ENCODE data around the gene SLC2A4. TPM values are rescaled to one million over a fixed set of nuclear protein-coding genes. Genes with fewer than 3 reads are reported as not detected.
A peak's percentile ranks its signal among the peaks of the same experiment; 100 is the strongest.

The SLC2A4 gene
- total RNA-seq, 1 donor from 2014 or later, result 3.2 TPM

GRCh38 chr17:7314719-7315569 lies 33.4 kb downstream of the SLC2A4 start, which contains the start of gene GPS2:
TSS of gene GPS2 (minus strand) at chr17:7315360. CDS start at chr17:7315052, 308 bp downstream.
- Histone ChIP-seq H3K4me1 (peaks cover 50% of the 10 kb centered on the region), H3K27me3 (no peaks in the 10 kb centered on the region), H3K4me3 (peak within 1 kb of the TSS; percentile 87 to 95), H3K9me3 (no peaks in the 10 kb centered on the region), H3K36me3 (peaks cover 3 to 66% of the 10 kb centered on the region in 2 donors), H3K27ac (peak within 1 kb of the TSS; percentile 91)
- peak; percentile 92 to 96 for TF ChIP-seq POLR2AphosphoS5 (IDR thresholded peaks at IDR 0.05; ENCODE audit: insufficient read depth in 1 of 2, low read depth in 1 of 2)
- TF ChIP-seq POLR2A (IDR thresholded peaks at IDR 0.05), result peak in 1 of 2 donors; percentile 60
- no peak for TF ChIP-seq CTCF (IDR thresholded peaks at IDR 0.05)
- intact Hi-C loops (cut with DNase I), result loop anchor here (5.0 kb wide), 1 partner anchor 32 kb away; no protein-coding TSS in a partner anchor
- DNase-seq (ENCODE audit: extremely low spot score in 2 of 2), result no peak

- TF ChIP-seq POLR2AphosphoS5 (IDR thresholded peaks at IDR 0.05; ENCODE audit: insufficient read depth in 1 of 2, low read depth in 1 of 2), result peak in 1 of 2 donors; percentile 6
- TF ChIP-seq POLR2A (IDR thresholded peaks at IDR 0.05), result no peak
- no peaks in the 10 kb centered on the region for H3K27me3 ChIP-seq
- intact Hi-C loops (cut with DNase I), result no loop called here
- H3K27ac ChIP-seq, result peak overlapping the region; percentile 91
- peaks cover 3 to 62% of the 10 kb centered on the region in 2 donors for H3K36me3 ChIP-seq
- H3K9me3 ChIP-seq, result no peaks in the 10 kb centered on the region
- H3K4me1 ChIP-seq, result peaks cover 42% of the 10 kb centered on the region
- no peak for DNase-seq (ENCODE audit: extremely low spot score in 2 of 2)
- H3K4me3 ChIP-seq, result peak overlapping the region; percentile 87 to 95
Measured at GRCh38 chr17:7315570-7316235, 34.2 kb downstream of the SLC2A4 start.

- TF ChIP-seq POLR2A (IDR thresholded peaks at IDR 0.05), result no peak
- no peak for TF ChIP-seq POLR2AphosphoS5 (IDR thresholded peaks at IDR 0.05; ENCODE audit: insufficient read depth in 1 of 2, low read depth in 1 of 2)
- TF ChIP-seq CTCF (IDR thresholded peaks at IDR 0.05), result no peak
- Histone ChIP-seq H3K27me3 (no peaks in the 10 kb centered on the region), H3K9me3 (no peaks in the 10 kb centered on the region), H3K27ac (no peak overlapping the region), H3K4me3 (no peak overlapping the region), H3K36me3 (peaks cover 0 to 63% of the 10 kb centered on the region in 2 donors), H3K4me1 (peaks cover 30% of the 10 kb centered on the region)
- no peak for DNase-seq (ENCODE audit: extremely low spot score in 2 of 2)
- intact Hi-C loops (cut with DNase I), result no loop called here
Measured at GRCh38 chr17:7317161-7317803, 35.8 kb downstream of the SLC2A4 start.

GRCh38 chr17:7318121-7318860 lies 36.8 kb downstream of the SLC2A4 start:
- no peak for TF ChIP-seq CTCF (IDR thresholded peaks at IDR 0.05)
- TF ChIP-seq POLR2A (IDR thresholded peaks at IDR 0.05), result no peak
- TF ChIP-seq POLR2AphosphoS5 (IDR thresholded peaks at IDR 0.05; ENCODE audit: insufficient read depth in 1 of 2, low read depth in 1 of 2), result no peak
- no peaks in the 10 kb centered on the region for H3K9me3 ChIP-seq
- no peak overlapping the region for H3K27ac ChIP-seq
- H3K27me3 ChIP-seq, result no peaks in the 10 kb centered on the region
- DNase-seq (ENCODE audit: extremely low spot score in 2 of 2), result no peak
- H3K36me3 ChIP-seq, result peaks cover 0 to 63% of the 10 kb centered on the region in 2 donors
- intact Hi-C loops (cut with DNase I), result no loop called here
- H3K4me1 ChIP-seq, result peaks cover 24% of the 10 kb centered on the region
- no peak overlapping the region for H3K4me3 ChIP-seq

- Histone ChIP-seq H3K9me3 (no peaks in the 10 kb centered on the region), H3K4me1 (no peaks in the 10 kb centered on the region), H3K4me3 (no peak overlapping the region), H3K27me3 (no peaks in the 10 kb centered on the region), H3K36me3 (peaks cover 0 to 76% of the 10 kb centered on the region in 2 donors), H3K27ac (no peak overlapping the region)
- intact Hi-C loops (cut with DNase I), result no loop called here
- no peak for DNase-seq (ENCODE audit: extremely low spot score in 2 of 2)
- TF ChIP-seq CTCF (IDR thresholded peaks at IDR 0.05), result no peak
- no peak for TF ChIP-seq POLR2A (IDR thresholded peaks at IDR 0.05)
- no peak for TF ChIP-seq POLR2AphosphoS5 (IDR thresholded peaks at IDR 0.05; ENCODE audit: insufficient read depth in 1 of 2, low read depth in 1 of 2)
Measured at GRCh38 chr17:7321466-7321865, 39.9 kb downstream of the SLC2A4 start.
